Measurements from ENCODE around the gene GNG12. TPM values are rescaled to one million over a fixed set of nuclear protein-coding genes. Genes with fewer than 3 reads are reported as not detected.

GNG12 gene
- total and polyA plus RNA-seq, 9 of the 15 experiments (the other 6 are each of a cell fraction or from before 2014, with no cell fraction given): 2.6 to 6.0 (median 4.1) TPM

- TF ChIP-seq HNRNPUL1 (IDR thresholded peaks at IDR 0.05; ENCODE audit: low read length) (no peak), MAFG (tag; conservative IDR thresholded peaks at IDR 0.05) (no peak), SMARCE1 (IDR thresholded peaks at IDR 0.05) (peak; percentile 56), ZNF354B (CRISPR knock-in tag; IDR thresholded peaks at IDR 0.05) (no peak), ZNF12 (CRISPR knock-in tag; IDR thresholded peaks at IDR 0.05) (no peak), SMARCA4 (IDR thresholded peaks at IDR 0.05) (peak; percentile 55; the same call in 1 of the 2 replicates), AFF1 (IDR thresholded peaks at IDR 0.05; ENCODE audit: low read depth in 1 of 2, partially characterized antibody in 2 of 2) (peak in 1 of 2 experiments; percentile 9), TRIM28 (IDR thresholded peaks at IDR 0.05) (no peak), KAT8 (IDR thresholded peaks at IDR 0.05; ENCODE audit: low read depth) (no peak), FOXJ3 (CRISPR knock-in tag; IDR thresholded peaks at IDR 0.05) (no peak), JUND (IDR thresholded peaks at IDR 0.05; ENCODE audit: borderline replicate concordance, low read depth, low read length) (peak; percentile 56; the same call in 1 of the 2 replicates), JUND (tag; IDR thresholded peaks at IDR 0.05; ENCODE audit: borderline replicate concordance, low read depth, low read length) (peak; percentile 50; the same call in 1 of the 3 replicates), XRCC5 (IDR thresholded peaks at IDR 0.05; ENCODE audit: low read depth, low read length) (no peak), NCOA2 (IDR thresholded peaks at IDR 0.05; ENCODE audit: partially characterized antibody in 2 of 2) (no peak), ZNF274 (IDR thresholded peaks at IDR 0.05; ENCODE audit: borderline replicate concordance, low read depth, low read length) (no peak), NFE2L1 (tag; IDR thresholded peaks at IDR 0.05; ENCODE audit: borderline replicate concordance, low read depth) (no peak), ETV1 (tag; conservative IDR thresholded peaks at IDR 0.05; ENCODE audit: low read depth) (no peak), KDM5B (IDR thresholded peaks at IDR 0.05; ENCODE audit: insufficient replicate concordance, low read depth, low read length) (no peak), GTF2F1 (IDR thresholded peaks at IDR 0.05; ENCODE audit: low read depth, low read length) (no peak), ZNF347 (CRISPR knock-in tag; IDR thresholded peaks at IDR 0.05; ENCODE audit: low read depth) (no peak), ATF3 (IDR thresholded peaks at IDR 0.05) (peak; percentile 40; the same call in 1 of the 2 replicates), ATF3 (CRISPR knock-in tag; conservative IDR thresholded peaks at IDR 0.05) (no peak), PML (IDR thresholded peaks at IDR 0.05; ENCODE audit: low read length) (no peak), SMAD3 (CRISPR knock-in tag; conservative IDR thresholded peaks at IDR 0.05) (no peak), SIN3B (IDR thresholded peaks at IDR 0.05; ENCODE audit: low read depth) (no peak), ZNF668 (CRISPR knock-in tag; IDR thresholded peaks at IDR 0.05) (no peak)
- TF ChIP-seq, protein P1, sequence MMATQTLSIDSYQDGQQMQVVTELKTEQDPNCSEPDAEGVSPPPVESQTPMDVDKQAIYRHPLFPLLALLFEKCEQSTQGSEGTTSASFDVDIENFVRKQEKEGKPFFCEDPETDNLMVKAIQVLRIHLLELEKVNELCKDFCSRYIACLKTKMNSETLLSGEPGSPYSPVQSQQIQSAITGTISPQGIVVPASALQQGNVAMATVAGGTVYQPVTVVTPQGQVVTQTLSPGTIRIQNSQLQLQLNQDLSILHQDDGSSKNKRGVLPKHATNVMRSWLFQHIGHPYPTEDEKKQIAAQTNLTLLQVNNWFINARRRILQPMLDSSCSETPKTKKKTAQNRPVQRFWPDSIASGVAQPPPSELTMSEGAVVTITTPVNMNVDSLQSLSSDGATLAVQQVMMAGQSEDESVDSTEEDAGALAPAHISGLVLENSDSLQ (IDR thresholded peaks at IDR 0.05): peak; percentile 9; the same call in 1 of the 2 replicates
These were observed 137.3 kb downstream of the GNG12 start (continued) for GRCh38 chr1:67695963-67696362.

Measured in K562 (cell line).